GM19099 (cell line): Measurements from ENCODE around the gene ANTXRL.
"Not testable (repeated sequence)": the region's sequence is repeated elsewhere in the genome, so short reads cannot be mapped to it uniquely, and the experiment has no call there.

Source experiments
- POLR2A ChIP-seq: IDR thresholded peaks from 3 replicates; pipeline ENCODE4 v1.6.1; 2011; ENCODE audit warnings: low read depth; ENCODE audit not compliant: insufficient read length; ENCODE audit errors: extremely low read depth

Gene ANTXRL

DNA sequence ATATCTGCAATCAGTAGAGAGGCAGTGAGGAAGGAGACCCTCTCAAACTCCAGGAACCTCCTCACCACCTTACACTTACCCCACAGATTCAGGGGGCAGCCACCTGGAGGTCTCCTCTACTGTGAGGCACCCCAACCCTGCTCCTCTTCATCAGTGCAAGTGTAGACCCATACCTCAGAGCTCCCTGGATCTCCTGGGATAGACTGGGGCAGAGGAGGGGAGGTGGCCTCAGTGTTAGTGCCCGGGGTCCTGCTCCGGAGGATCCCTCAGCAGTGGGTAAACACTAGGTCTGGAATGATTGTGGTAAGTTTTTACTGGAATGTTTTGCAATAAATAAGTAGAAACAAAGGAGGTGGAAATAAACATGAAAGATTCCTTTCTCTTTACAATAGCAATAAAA lies 31.1 kb downstream of the ANTXRL start:
- no peak for TF ChIP-seq POLR2A

DNA sequence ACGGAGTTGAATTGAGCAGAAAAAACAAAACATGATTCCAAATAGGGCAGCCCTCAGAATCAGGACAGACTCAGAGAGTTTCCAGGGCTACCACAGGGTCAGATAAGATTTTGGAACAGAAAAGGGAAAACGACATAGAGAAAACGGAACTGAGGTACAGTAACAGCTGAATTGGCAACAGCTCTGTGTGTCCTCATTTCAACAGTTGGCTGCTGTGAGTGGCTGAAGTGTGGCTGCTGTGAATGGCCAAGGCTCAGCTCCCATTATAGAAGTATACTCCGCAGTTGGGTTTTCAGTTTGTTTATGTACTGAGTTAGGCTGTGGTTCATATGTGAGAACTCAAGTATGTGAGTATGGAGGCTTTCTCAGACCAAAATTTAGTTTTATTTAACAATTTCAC lies 32.0 kb downstream of the ANTXRL start:
- no peak for TF ChIP-seq POLR2A

DNA sequence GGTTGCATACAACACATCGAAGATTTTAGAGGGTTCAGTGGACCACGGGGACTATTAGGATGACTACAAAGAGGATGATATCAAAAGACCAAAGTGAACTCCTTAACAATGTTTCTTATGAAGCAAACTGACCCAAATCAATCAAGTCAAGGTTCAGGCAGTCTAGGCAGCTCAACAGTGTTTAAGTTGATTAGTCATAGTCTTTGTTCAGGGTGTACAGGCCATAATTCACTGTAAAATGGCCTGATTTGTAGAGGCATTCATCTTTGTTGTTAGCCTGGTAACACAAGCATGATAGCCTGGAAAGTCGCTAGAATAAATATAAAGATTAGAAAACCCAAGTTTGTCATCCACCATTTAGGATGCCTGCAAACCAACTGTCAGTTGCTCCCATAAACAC lies 32.6 kb downstream of the ANTXRL start:
- no peak for TF ChIP-seq POLR2A

GRCh38 chr10:46321770-46322169 lies 35.0 kb downstream of the ANTXRL start:
- TF ChIP-seq POLR2A, result no peak

DNA sequence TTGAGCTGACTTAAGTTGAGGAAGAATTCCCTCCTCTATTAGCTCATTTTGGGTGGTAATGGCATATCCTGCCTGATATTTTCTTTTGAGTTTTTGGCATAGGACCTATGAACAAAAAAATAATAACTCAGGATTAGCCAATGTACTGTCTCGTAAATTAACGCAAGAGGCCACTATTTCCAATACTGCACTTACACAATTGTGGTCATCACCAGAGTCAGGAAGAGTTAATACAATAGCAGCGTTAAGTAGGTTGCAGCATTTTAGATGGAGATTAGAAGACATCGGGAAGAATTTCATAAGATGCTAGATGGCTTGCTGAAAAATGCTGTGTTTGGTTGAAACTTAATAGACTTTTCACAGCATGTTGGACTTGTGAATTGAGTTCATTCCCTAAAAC lies 36.4 kb downstream of the ANTXRL start:
- no peak for TF ChIP-seq POLR2A

DNA sequence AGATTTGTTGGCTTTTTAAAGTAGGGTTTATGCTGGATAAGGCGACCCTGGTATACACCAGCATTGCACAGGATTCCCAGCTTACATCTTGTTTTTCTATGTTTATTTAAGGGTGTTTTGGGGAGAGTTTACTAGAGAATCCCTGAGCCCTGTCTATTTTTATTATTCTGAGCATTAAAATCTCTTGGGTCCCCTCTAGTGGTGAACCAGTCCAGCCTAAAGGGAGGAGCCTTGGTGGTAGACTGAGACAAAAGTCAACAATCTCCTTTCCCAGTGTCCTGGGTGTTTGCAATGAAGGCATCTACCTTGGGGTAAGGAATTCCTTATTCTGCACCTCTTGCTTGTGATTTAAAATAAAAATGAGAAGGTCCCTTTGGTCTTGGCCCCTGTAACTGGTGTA lies 38.2 kb downstream of the ANTXRL start:
- TF ChIP-seq POLR2A, result no peak

DNA sequence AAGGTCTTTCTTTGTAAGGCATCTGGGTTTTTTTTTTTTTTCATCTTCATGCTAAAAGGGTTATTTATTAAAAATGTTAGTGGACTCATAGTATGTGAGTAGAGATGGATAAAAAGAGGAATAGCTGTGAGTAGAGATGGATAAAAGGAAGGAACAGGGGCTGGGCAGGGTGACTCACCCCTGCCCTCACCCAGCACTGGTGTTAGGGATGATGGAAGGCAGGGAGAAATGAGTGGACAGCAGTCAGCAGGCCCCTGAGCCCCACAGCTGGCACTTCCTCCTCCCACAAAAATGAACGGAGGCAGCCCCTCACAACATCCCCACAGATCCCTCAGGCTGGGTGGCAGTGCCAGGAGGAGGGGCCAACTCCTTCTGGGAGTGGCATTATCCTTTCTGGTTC lies 39.3 kb downstream of the ANTXRL start:
- no peak for TF ChIP-seq POLR2A

- no peak for TF ChIP-seq POLR2A
Observed at GRCh38 chr10:46326971-46327370, 40.2 kb downstream of the ANTXRL start.

DNA sequence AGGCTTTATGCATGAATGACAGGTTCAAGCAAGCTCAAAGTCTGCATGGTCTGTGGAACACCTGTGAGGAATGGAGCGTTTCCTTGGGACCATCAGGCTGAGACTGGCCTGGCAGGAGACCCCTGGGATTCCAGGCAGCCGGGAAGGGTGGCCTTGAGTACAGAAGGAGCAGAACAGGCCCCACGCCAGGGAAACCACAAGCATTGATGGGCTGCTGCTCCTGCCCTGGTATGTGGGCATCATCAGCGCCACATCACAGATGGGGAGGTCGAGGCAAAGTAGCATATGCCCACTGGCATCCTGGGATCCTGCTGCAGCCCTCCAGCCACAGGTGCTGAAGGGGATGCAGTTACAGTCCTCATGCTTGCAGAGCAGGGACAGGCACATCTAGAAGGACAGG lies 40.9 kb downstream of the ANTXRL start:
- no peak for TF ChIP-seq POLR2A

- no peak for TF ChIP-seq POLR2A
Observed at GRCh38 chr10:46328853-46329689, 42.3 kb downstream of the ANTXRL start.

DNA sequence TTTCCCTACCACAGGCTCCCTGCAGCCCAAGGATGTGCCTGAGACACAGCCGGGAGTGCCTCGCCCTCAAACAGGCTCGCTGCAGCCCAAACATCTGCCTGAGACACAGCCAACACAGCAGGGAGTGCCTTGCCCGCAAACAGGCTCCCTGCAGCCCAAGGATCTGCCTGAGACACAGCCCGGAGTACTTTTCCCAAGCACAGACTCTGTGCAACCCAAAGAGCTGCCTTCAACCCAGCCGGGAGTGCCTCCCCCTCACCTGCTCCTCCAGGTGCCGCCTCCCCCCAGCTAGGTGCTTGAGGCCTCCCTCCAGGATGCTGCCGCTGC lies 42.9 kb downstream of the ANTXRL start:
- TF ChIP-seq POLR2A, result no peak

- no peak for TF ChIP-seq POLR2A
Observed at GRCh38 chr10:46330894-46331293, 44.1 kb downstream of the ANTXRL start.

- not testable (repeated sequence) for TF ChIP-seq POLR2A
Observed at GRCh38 chr10:46375406-46375805, 88.6 kb downstream of the ANTXRL start, which contains the start of gene ANXA8L1. Gene ANXA8L1 (plus strand): TSS chr10:46375776. CDS start chr10:46375852, 76 bp downstream.
